Pancreas (tissue), 10 donors: ENCODE results near the gene TTLL7. TPM values are rescaled to one million over a fixed set of nuclear protein-coding genes. Genes with fewer than 3 reads are reported as not detected.

ENCODE experiments used
- ATAC-seq, 4 donors: fragments of 200-7000 bp; cut with Tn5 transposase; one replicate each; pipeline versions ENCODE4 v1.8.0 to v1.9.1; 2020; ENCODE audit warnings: mild to moderate bottlenecking in 4 of 4, moderate library complexity in 4 of 4
- DNase-seq, 6 donors: peaks; one replicate each; pipeline ENCODE4 v3.0.0-alpha.2; 2020
- FAIRE-seq: peaks from 2 replicates; lab custom pipeline; 2012; peaks lifted over from hg19 to GRCh38; lab: Jason Lieb, UNC
- H3K27ac ChIP-seq, 4 donors: fragments of 200-600 bp; sonication (generic); 1 replicate in 3 of 4; 2 replicates in 1 of 4; pipeline versions ENCODE4 v1.5.0 to v1.8.0; 2020
- H3K27me3 ChIP-seq, 4 donors: fragments of 200-600 bp; one replicate each; pipeline ENCODE4 v1.8.0; 2021
- H3K36me3 ChIP-seq, 3 donors: fragments of 200-600 bp; sonication (generic) in 1 of 3; one replicate each; pipeline versions ENCODE4 v1.5.0 to v1.8.0; 2020 to 2021
- H3K4me1 ChIP-seq, 3 donors: fragments of 200-600 bp; one replicate each; pipeline ENCODE4 v1.8.0; 2021
- H3K4me3 ChIP-seq, 4 donors: fragments of 200-600 bp; sonication (generic) in 2 of 4; one replicate each; pipeline versions ENCODE4 v1.5.0 to v1.8.0; 2020 to 2021
- H3K9me3 ChIP-seq, 4 donors: fragments of 200-600 bp; one replicate each; pipeline ENCODE4 v1.8.0; 2021
- CTCF ChIP-seq, 4 donors: fragments of 200-600 bp; sonication (generic) in 3 of 4; IDR thresholded peaks; one replicate each; pipeline versions ENCODE4 v1.5.0 to v1.8.0; 2021; ENCODE audit warnings: antibody characterized with exemption in 4 of 4
- WGBS, 2 donors: extraction: QIAGEN DNeasy Blood & Tissue Kit; methylation state at CpG; one replicate each; pipeline ENCODE4 v1.1.7; 2013; 5-methylcytosine and 5-hydroxymethylcytosine counted together
- intact Hi-C, 3 donors: fragments of 100-400 bp; cut with DNase I; formaldehyde crosslinking; loops; one replicate each; pipeline versions ENCODE4 v1.11.1 to v1.14.2; 2022
- polyA plus RNA-seq, 2 donors: library from polyadenylated mRNA; stranded (reverse); fragments of 200-250 nt; gene quantifications; one replicate each; pipeline ENCODE4 v1.2.3, GENCODE V29; 2013
- total RNA-seq, 6 donors: library from RNA; stranded (reverse); fragmentation: NEBNext Ultra II Directional in 4 of 6; extraction: Animal tissue kit (Norgen Biotek cat#: 25700) in 4 of 6; gene quantifications; one replicate each; pipeline versions ENCODE4 v1.2.1 to v1.2.4, GENCODE V29; 2021 to 2023
- donor health status: healthy with polysubstance abuse.
- donor health status: DM: no; HTN: no; CAD: no; lungs with moderate emphysema.
- donor health status: DM: no; HTN: no; CAD: no.
- donor health status: control.
- donor health status: control.
- donor health status: Bipolar disorder and iron deficiency.
- donor health status: DM: yes; HTN: yes; CAD: no.
- donor health status: DM: no; HTN: no; CAD: no.
- donor health status: DM: no; HTN: no; CAD: no.
- donor health status: DM: yes; HTN: yes; CAD: no.

Gene TTLL7
- total and polyA plus RNA-seq, 8 donors, result 10.5 to 22.4 (median 13.0) TPM

- H3K36me3 ChIP-seq, result no peaks in the 10 kb centered on the region
- TF ChIP-seq CTCF (IDR thresholded peaks at IDR 0.05), result no peak
- 95 to 98% methylated on average over 6 of the region's 6 CpGs for WGBS, 2 donors
- DNase-seq (no peak), FAIRE-seq (no peak), ATAC-seq (no peak)
- intact Hi-C loops, result no loop called here
- H3K9me3 ChIP-seq, result no peaks in the 10 kb centered on the region
- peaks cover 0 to 10% (median 8%) of the 10 kb centered on the region in 3 donors for H3K4me1 ChIP-seq
- H3K4me3 ChIP-seq, result no peak overlapping the region
- no peak overlapping the region for H3K27ac ChIP-seq
- H3K27me3 ChIP-seq, result no peaks in the 10 kb centered on the region
Measured at GRCh38 chr1:83896299-83896698, 102.6 kb downstream of the TTLL7 start.

GRCh38 chr1:83889707-83890106 is 109.2 kb downstream of the TTLL7 start:
- Histone ChIP-seq H3K4me3 (no peak overlapping the region), H3K27me3 (no peaks in the 10 kb centered on the region), H3K27ac (no peak overlapping the region), H3K9me3 (no peaks in the 10 kb centered on the region), H3K36me3 (no peaks in the 10 kb centered on the region), H3K4me1 (no peaks in the 10 kb centered on the region)
- WGBS, 2 donors, result 94 to 97% methylated on average over 2 of the region's 2 CpGs
- DNase-seq (no peak), ATAC-seq (no peak), FAIRE-seq (no peak)
- TF ChIP-seq CTCF (IDR thresholded peaks at IDR 0.05), result no peak
- intact Hi-C loops, result no loop called here

- 93 to 94% methylated on average over 3 of the region's 3 CpGs for WGBS, 2 donors
- ATAC-seq, result no peak
- no peak for DNase-seq
- Histone ChIP-seq H3K36me3 (no peaks in the 10 kb centered on the region), H3K9me3 (no peaks in the 10 kb centered on the region), H3K4me3 (no peak overlapping the region), H3K27me3 (no peaks in the 10 kb centered on the region), H3K4me1 (no peaks in the 10 kb centered on the region), H3K27ac (no peak overlapping the region)
- intact Hi-C loops, result no loop called here
- no peak for FAIRE-seq
- no peak for TF ChIP-seq CTCF (IDR thresholded peaks at IDR 0.05)
Measured at GRCh38 chr1:83887483-83887882, 111.4 kb downstream of the TTLL7 start.

- no peak overlapping the region for H3K27ac ChIP-seq
- H3K27me3 ChIP-seq, result no peaks in the 10 kb centered on the region
- no peaks in the 10 kb centered on the region for H3K9me3 ChIP-seq
- no peaks in the 10 kb centered on the region for H3K4me1 ChIP-seq
- ATAC-seq (no peak), FAIRE-seq (no peak), DNase-seq (no peak)
- intact Hi-C loops, result no loop called here
- no peaks in the 10 kb centered on the region for H3K36me3 ChIP-seq
- no peak overlapping the region for H3K4me3 ChIP-seq
- no peak for TF ChIP-seq CTCF (IDR thresholded peaks at IDR 0.05)
Measured at GRCh38 chr1:83883979-83884378, 115.0 kb downstream of the TTLL7 start.

- ATAC-seq (peak in 3 of 4 donors; percentile 43 to 58 (median 43)), FAIRE-seq (no peak), DNase-seq (no peak)
- Histone ChIP-seq H3K4me1 (no peaks in the 10 kb centered on the region), H3K27ac (no peak overlapping the region), H3K27me3 (no peaks in the 10 kb centered on the region), H3K36me3 (no peaks in the 10 kb centered on the region), H3K4me3 (no peak overlapping the region), H3K9me3 (no peaks in the 10 kb centered on the region)
- intact Hi-C loops, result no loop called here
- WGBS, 2 donors, result 46 to 52% methylated on average over 2 of the region's 2 CpGs
- no peak for TF ChIP-seq CTCF (IDR thresholded peaks at IDR 0.05)
Measured at GRCh38 chr1:83882906-83883305, 116.0 kb downstream of the TTLL7 start.
